NT2/D1 (cell line): ENCODE data around the gene C15orf62.

Source experiments
- DNase-seq: peaks from one replicate; pipeline ENCODE4 v3.0.0-alpha.2; 2011; ENCODE audit warnings: low read depth, low spot score
- H3K27me3 ChIP-seq: 2 replicates; pipeline ENCODE4 v1.6.0; 2011; ENCODE audit warnings: mild to moderate bottlenecking; ENCODE audit not compliant: insufficient read length, insufficient read depth
- H3K36me3 ChIP-seq: 2 replicates; pipeline ENCODE4 v1.6.1; 2011; ENCODE audit warnings: mild to moderate bottlenecking, low read length, mixed read lengths; ENCODE audit not compliant: insufficient read depth, insufficient read length
- H3K4me1 ChIP-seq: 2 replicates; pipeline ENCODE4 v1.5.1; 2011; ENCODE audit not compliant: insufficient read depth, insufficient read length
- H3K4me3 ChIP-seq: 2 replicates; pipeline ENCODE4 v1.5.1; 2011; ENCODE audit warnings: low read depth; ENCODE audit not compliant: insufficient read length
- H3K9ac ChIP-seq: 2 replicates; pipeline ENCODE4 v1.6.0; 2011; ENCODE audit warnings: low read depth; ENCODE audit not compliant: insufficient read length
- H3K9me3 ChIP-seq: 2 replicates; pipeline ENCODE4 v1.5.1; 2011; ENCODE audit warnings: mild to moderate bottlenecking, low read length; ENCODE audit not compliant: insufficient read depth
- SUZ12 ChIP-seq: IDR thresholded peaks from 2 replicates; pipeline ENCODE4 v1.6.1; 2011; ENCODE audit not compliant: insufficient read length, insufficient read depth; ENCODE audit errors: extremely low read depth
- YY1 ChIP-seq: IDR thresholded peaks from 2 replicates; pipeline ENCODE4 v1.6.1; 2011; ENCODE audit not compliant: insufficient read length, insufficient read depth
- ZNF274 ChIP-seq: IDR thresholded peaks from 2 replicates; pipeline ENCODE4 v1.6.1; 2011; ENCODE audit warnings: mild to moderate bottlenecking, low read depth, low read length

C15orf62 gene

GRCh38 chr15:40796041-40796440 is 26.3 kb downstream of the C15orf62 start:
- H3K4me1 ChIP-seq, result peaks cover 2% of the 10 kb centered on the region
- H3K9ac ChIP-seq, result no peak overlapping the region
- no peak for DNase-seq
- no peaks in the 10 kb centered on the region for H3K27me3 ChIP-seq
- H3K36me3 ChIP-seq, result peaks cover 10% of the 10 kb centered on the region
- TF ChIP-seq SUZ12, result no peak
- TF ChIP-seq YY1, result no peak
- no peak for TF ChIP-seq ZNF274
- H3K4me3 ChIP-seq, result no peak overlapping the region
- no peaks in the 10 kb centered on the region for H3K9me3 ChIP-seq

- H3K9me3 ChIP-seq, result no peaks in the 10 kb centered on the region
- TF ChIP-seq ZNF274 (no peak), YY1 (no peak), SUZ12 (no peak)
- peaks cover 2% of the 10 kb centered on the region for H3K4me1 ChIP-seq
- H3K27me3 ChIP-seq, result no peaks in the 10 kb centered on the region
- no peak overlapping the region for H3K9ac ChIP-seq
- H3K4me3 ChIP-seq, result no peak overlapping the region
- no peak for DNase-seq
- H3K36me3 ChIP-seq, result peaks cover 12% of the 10 kb centered on the region
Measured at GRCh38 chr15:40796512-40796911, 26.7 kb downstream of the C15orf62 start.

GRCh38 chr15:40799523-40799922 is 29.7 kb downstream of the C15orf62 start:
- Histone ChIP-seq H3K4me3 (no peak overlapping the region), H3K27me3 (no peaks in the 10 kb centered on the region), H3K36me3 (peaks cover 18% of the 10 kb centered on the region), H3K9me3 (no peaks in the 10 kb centered on the region), H3K9ac (no peak overlapping the region), H3K4me1 (no peaks in the 10 kb centered on the region)
- no peak for DNase-seq
- TF ChIP-seq ZNF274 (no peak), YY1 (no peak), SUZ12 (no peak)

GRCh38 chr15:40803076-40803475 is 33.3 kb downstream of the C15orf62 start:
- Histone ChIP-seq H3K36me3 (peaks cover 18% of the 10 kb centered on the region), H3K4me3 (no peak overlapping the region), H3K9me3 (no peaks in the 10 kb centered on the region), H3K4me1 (peaks cover under 1% of the 10 kb centered on the region), H3K9ac (no peak overlapping the region), H3K27me3 (no peaks in the 10 kb centered on the region)
- no peak for DNase-seq
- TF ChIP-seq ZNF274, result no peak
- TF ChIP-seq YY1, result no peak
- TF ChIP-seq SUZ12, result no peak

GRCh38 chr15:40803688-40804087 is 33.9 kb downstream of the C15orf62 start:
- Histone ChIP-seq H3K27me3 (no peaks in the 10 kb centered on the region), H3K4me3 (no peak overlapping the region), H3K36me3 (peaks cover 18% of the 10 kb centered on the region), H3K9me3 (no peaks in the 10 kb centered on the region), H3K4me1 (peaks cover 3% of the 10 kb centered on the region), H3K9ac (no peak overlapping the region)
- TF ChIP-seq ZNF274, result no peak
- no peak for TF ChIP-seq YY1
- no peak for TF ChIP-seq SUZ12
- no peak for DNase-seq

GRCh38 chr15:40806672-40807027 is 36.9 kb downstream of the C15orf62 start:
- TF ChIP-seq YY1 (no peak), SUZ12 (no peak), ZNF274 (no peak)
- Histone ChIP-seq H3K36me3 (peaks cover 35% of the 10 kb centered on the region), H3K4me1 (peaks cover 3% of the 10 kb centered on the region), H3K9me3 (no peaks in the 10 kb centered on the region), H3K9ac (peak overlapping the region; percentile 99), H3K4me3 (peak overlapping the region; percentile 100), H3K27me3 (no peaks in the 10 kb centered on the region)
- DNase-seq, result no peak

GRCh38 chr15:40807028-40807887 is 37.5 kb downstream of the C15orf62 start, which contains the start of the genes DNAJC17 and ZFYVE19:
TSS of gene DNAJC17 (minus strand) at chr15:40807473. CDS start at chr15:40807446, 27 bp downstream.
TSS of gene ZFYVE19 (plus strand) at chr15:40807089. CDS start at chr15:40807590, 501 bp downstream.
- Histone ChIP-seq H3K4me3 (peak within 1 kb of the TSS; percentile 100), H3K4me1 (peaks cover 3% of the 10 kb centered on the region), H3K9ac (peak within 1 kb of the TSS; percentile 99), H3K36me3 (peaks cover 38% of the 10 kb centered on the region), H3K27me3 (no peaks in the 10 kb centered on the region), H3K9me3 (no peaks in the 10 kb centered on the region)
- peak; percentile 95 for DNase-seq
- peak; percentile 14 for TF ChIP-seq YY1
- TF ChIP-seq SUZ12, result no peak
- no peak for TF ChIP-seq ZNF274
